ENCODE data around the gene ETV3L.
A peak's percentile ranks its signal among the peaks of the same experiment; 100 is the strongest.

Gene ETV3L

GRCh38 chr1:157042846-157043245 lies 56.8 kb downstream of the ETV3L start:
- peak overlapping the region; percentile 76 for H3K4me3 ChIP-seq (ENCODE audit: low read depth, low read length)
- DNase-seq (ENCODE audit: low read depth) = no peak
- TF ChIP-seq CTCF (IDR thresholded peaks at IDR 0.05; ENCODE audit: insufficient read depth, low read depth, low read length, missing control alignments) = no peak

All from GM12865 (cell line).